Smooth muscle cell (in vitro differentiated cells): ENCODE data around the gene HS6ST3. TPM values are rescaled to one million over a fixed set of nuclear protein-coding genes. Genes with fewer than 3 reads are reported as not detected.

Experiments used
- DNase-seq: peaks from one replicate; lab custom pipeline; 2025; ENCODE audit not compliant: unreplicated experiment; lab: John Stamatoyannopoulos, UW
- H2AFZ ChIP-seq: fragments of 200-600 bp; sonication (generic); 2 replicates; pipeline ENCODE4 v1.6.0; 2016; ENCODE audit warnings: antibody characterized with exemption, low read depth, mild to moderate bottlenecking
- H3F3A ChIP-seq: fragments of 200-600 bp; sonication (generic); 2 replicates; pipeline ENCODE4 v1.6.0; 2017; ENCODE audit warnings: antibody characterized with exemption, low read depth
- H3K27ac ChIP-seq: fragments of 200-600 bp; sonication (generic); 2 replicates; pipeline ENCODE4 v1.5.1; 2016; ENCODE audit warnings: low read depth, mild to moderate bottlenecking
- H3K27me3 ChIP-seq: fragments of 200-600 bp; sonication (generic); 2 replicates; pipeline ENCODE4 v1.6.1; 2016; ENCODE audit warnings: low read depth, mild to moderate bottlenecking
- H3K36me3 ChIP-seq: fragments of 200-600 bp; sonication (generic); 2 replicates; pipeline ENCODE4 v1.5.1; 2016; ENCODE audit warnings: low read depth
- H3K4me1 ChIP-seq: fragments of 200-600 bp; sonication (generic); 2 replicates; pipeline ENCODE4 v1.5.1; 2016; ENCODE audit warnings: low read depth
- H3K4me2 ChIP-seq: fragments of 200-600 bp; sonication (generic); 2 replicates; pipeline ENCODE4 v1.6.0; 2016; ENCODE audit warnings: mild to moderate bottlenecking
- H3K4me3 ChIP-seq: fragments of 200-600 bp; sonication (generic); 2 replicates; pipeline ENCODE4 v1.5.1; 2016; ENCODE audit warnings: mild to moderate bottlenecking
- H3K79me2 ChIP-seq: fragments of 200-600 bp; sonication (generic); 2 replicates; pipeline ENCODE4 v1.6.0; 2016; ENCODE audit warnings: low read depth, mild to moderate bottlenecking
- H3K9ac ChIP-seq: fragments of 200-600 bp; sonication (generic); 2 replicates; pipeline ENCODE4 v1.6.0; 2016; ENCODE audit warnings: low read depth
- H3K9me3 ChIP-seq: fragments of 200-600 bp; sonication (generic); replicated peaks from 2 replicates; pipeline ENCODE4 v1.5.1; 2016; ENCODE audit warnings: low read depth
- H4K20me1 ChIP-seq: fragments of 200-600 bp; sonication (generic); 2 replicates; pipeline ENCODE4 v1.6.0; 2016; ENCODE audit warnings: low read depth
- WGBS: methylation state at CpG from one replicate; pipeline ENCODE4 v1.1.7; 2016; ENCODE audit warnings: low lambda C conversion rate; 5-methylcytosine and 5-hydroxymethylcytosine counted together
- polyA plus RNA-seq: library from polyadenylated mRNA; unstranded; fragments of >200 nt; fragmentation: Nextera tagmentation; extraction: Ambion mirVana; gene quantifications from 2 replicates; pipeline ENCODE4 v1.2.1, GENCODE V29; 2016
- total RNA-seq: library from RNA; depleted of rRNA; stranded (reverse); fragments of >200 nt; gene quantifications from 2 replicates; pipeline ENCODE4 v1.2.3, GENCODE V29; 2014
- TF ChIP-seq, protein P1 (sequence below): fragments of 200-600 bp; sonication (generic); IDR thresholded peaks from 2 replicates; pipeline ENCODE4 v1.5.1; 2017; ENCODE audit warnings: borderline replicate concordance, mild to moderate bottlenecking, antibody characterized with exemption; ENCODE audit not compliant: insufficient read depth, poor library complexity, severe bottlenecking

The HS6ST3 gene
- total and polyA plus RNA-seq, 2 experiments from 2014 or later = 0.09 TPM; not detected in 1

- Histone ChIP-seq H3F3A (no peaks in the 10 kb centered on the region), H3K27me3 (no peaks in the 10 kb centered on the region), H3K27ac (no peak overlapping the region), H3K4me3 (no peak overlapping the region), H4K20me1 (no peaks in the 10 kb centered on the region), H2AFZ (no peak overlapping the region), H3K79me2 (no peaks in the 10 kb centered on the region), H3K4me1 (no peaks in the 10 kb centered on the region), H3K4me2 (no peak overlapping the region), H3K9ac (no peak overlapping the region), H3K36me3 (no peaks in the 10 kb centered on the region), H3K9me3 (peaks cover 4% of the 10 kb centered on the region)
- TF ChIP-seq, protein P1, sequence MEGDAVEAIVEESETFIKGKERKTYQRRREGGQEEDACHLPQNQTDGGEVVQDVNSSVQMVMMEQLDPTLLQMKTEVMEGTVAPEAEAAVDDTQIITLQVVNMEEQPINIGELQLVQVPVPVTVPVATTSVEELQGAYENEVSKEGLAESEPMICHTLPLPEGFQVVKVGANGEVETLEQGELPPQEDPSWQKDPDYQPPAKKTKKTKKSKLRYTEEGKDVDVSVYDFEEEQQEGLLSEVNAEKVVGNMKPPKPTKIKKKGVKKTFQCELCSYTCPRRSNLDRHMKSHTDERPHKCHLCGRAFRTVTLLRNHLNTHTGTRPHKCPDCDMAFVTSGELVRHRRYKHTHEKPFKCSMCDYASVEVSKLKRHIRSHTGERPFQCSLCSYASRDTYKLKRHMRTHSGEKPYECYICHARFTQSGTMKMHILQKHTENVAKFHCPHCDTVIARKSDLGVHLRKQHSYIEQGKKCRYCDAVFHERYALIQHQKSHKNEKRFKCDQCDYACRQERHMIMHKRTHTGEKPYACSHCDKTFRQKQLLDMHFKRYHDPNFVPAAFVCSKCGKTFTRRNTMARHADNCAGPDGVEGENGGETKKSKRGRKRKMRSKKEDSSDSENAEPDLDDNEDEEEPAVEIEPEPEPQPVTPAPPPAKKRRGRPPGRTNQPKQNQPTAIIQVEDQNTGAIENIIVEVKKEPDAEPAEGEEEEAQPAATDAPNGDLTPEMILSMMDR = no peak
- no peak for DNase-seq
These were observed 636.7 kb downstream of the HS6ST3 start for GRCh38 chr13:96726651-96727050.

GRCh38 chr13:96728463-96728862 is 638.6 kb downstream of the HS6ST3 start:
- H3K4me2 ChIP-seq = no peak overlapping the region
- no peak for DNase-seq
- H3K27ac ChIP-seq = no peak overlapping the region
- H3F3A ChIP-seq = no peaks in the 10 kb centered on the region
- H3K4me1 ChIP-seq = no peaks in the 10 kb centered on the region
- TF ChIP-seq, protein P1 = no peak
- no peaks in the 10 kb centered on the region for H3K36me3 ChIP-seq
- H3K9me3 ChIP-seq = peaks cover 4% of the 10 kb centered on the region
- H4K20me1 ChIP-seq = no peaks in the 10 kb centered on the region
- no peak overlapping the region for H2AFZ ChIP-seq
- no peak overlapping the region for H3K4me3 ChIP-seq
- no peak overlapping the region for H3K9ac ChIP-seq
- 73% methylated on average over 2 of the region's 2 CpGs for WGBS
- no peaks in the 10 kb centered on the region for H3K27me3 ChIP-seq
- no peaks in the 10 kb centered on the region for H3K79me2 ChIP-seq

- no peak overlapping the region for H3K4me2 ChIP-seq
- no peaks in the 10 kb centered on the region for H3K79me2 ChIP-seq
- no peaks in the 10 kb centered on the region for H3K4me1 ChIP-seq
- no peaks in the 10 kb centered on the region for H3F3A ChIP-seq
- no peaks in the 10 kb centered on the region for H3K27me3 ChIP-seq
- H3K27ac ChIP-seq = no peak overlapping the region
- DNase-seq = no peak
- H3K9ac ChIP-seq = no peak overlapping the region
- no peak overlapping the region for H2AFZ ChIP-seq
- H3K4me3 ChIP-seq = no peak overlapping the region
- no peaks in the 10 kb centered on the region for H3K36me3 ChIP-seq
- peaks cover 4% of the 10 kb centered on the region for H3K9me3 ChIP-seq
- H4K20me1 ChIP-seq = no peaks in the 10 kb centered on the region
- TF ChIP-seq, protein P1 = no peak
- 91% methylated on average over 5 of the region's 5 CpGs for WGBS
These were observed 640.8 kb downstream of the HS6ST3 start for GRCh38 chr13:96730676-96731075.

DNA sequence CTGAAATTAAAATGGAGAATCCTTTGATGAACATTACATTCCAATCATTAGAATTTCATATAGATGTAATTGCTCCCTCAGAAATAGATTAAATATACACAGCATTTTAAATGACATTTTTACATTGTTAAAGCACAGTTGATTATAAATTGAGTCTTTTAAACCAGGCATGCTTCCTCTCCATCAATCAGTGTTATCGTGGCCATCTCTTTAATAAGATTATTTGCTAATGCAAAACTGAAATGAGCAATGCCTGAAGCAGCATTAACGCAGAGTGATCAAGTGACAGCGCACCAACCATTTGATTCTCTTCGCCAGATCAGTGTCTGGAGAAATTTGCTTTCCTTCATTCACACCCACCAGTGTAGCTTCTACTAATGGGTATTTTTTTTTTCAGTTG is 644.6 kb downstream of the HS6ST3 start:
- no peak for DNase-seq
- H3K27ac ChIP-seq = no peak overlapping the region
- no peaks in the 10 kb centered on the region for H4K20me1 ChIP-seq
- 90% methylated on average over 4 of the region's 4 CpGs for whole genome bisulfite sequencing
- no peaks in the 10 kb centered on the region for H3F3A ChIP-seq
- no peaks in the 10 kb centered on the region for H3K9me3 ChIP-seq
- H2AFZ ChIP-seq = no peak overlapping the region
- TF ChIP-seq, protein P1 = no peak
- H3K27me3 ChIP-seq = no peaks in the 10 kb centered on the region
- H3K4me3 ChIP-seq = no peak overlapping the region
- H3K4me1 ChIP-seq = no peaks in the 10 kb centered on the region
- no peaks in the 10 kb centered on the region for H3K36me3 ChIP-seq
- no peak overlapping the region for H3K4me2 ChIP-seq
- no peaks in the 10 kb centered on the region for H3K79me2 ChIP-seq
- H3K9ac ChIP-seq = no peak overlapping the region
